ENCODE measurements around the gene TNFSF13B. TPM values are rescaled to one million over a fixed set of nuclear protein-coding genes. Genes with fewer than 3 reads are reported as not detected.
"Not testable (repeated sequence)": the region's sequence is repeated elsewhere in the genome, so short reads cannot be mapped to it uniquely, and the experiment has no call there.

Gene TNFSF13B
- total RNA-seq, 1 donor from 2014 or later, result 2.1 TPM

- ATAC-seq (no peak), DNase-seq (ENCODE audit: missing footprints) (no peak)
- intact Hi-C loops (cut with DNase I), result no loop called here
Observed at GRCh38 chr13:108274718-108275117, 5.2 kb downstream of the TNFSF13B start.

GRCh38 chr13:108276060-108276459 lies 6.5 kb downstream of the TNFSF13B start:
- DNase-seq (ENCODE audit: missing footprints) (peak; percentile 77), ATAC-seq (peak; percentile 97)
- intact Hi-C loops (cut with DNase I), result no loop called here

DNA sequence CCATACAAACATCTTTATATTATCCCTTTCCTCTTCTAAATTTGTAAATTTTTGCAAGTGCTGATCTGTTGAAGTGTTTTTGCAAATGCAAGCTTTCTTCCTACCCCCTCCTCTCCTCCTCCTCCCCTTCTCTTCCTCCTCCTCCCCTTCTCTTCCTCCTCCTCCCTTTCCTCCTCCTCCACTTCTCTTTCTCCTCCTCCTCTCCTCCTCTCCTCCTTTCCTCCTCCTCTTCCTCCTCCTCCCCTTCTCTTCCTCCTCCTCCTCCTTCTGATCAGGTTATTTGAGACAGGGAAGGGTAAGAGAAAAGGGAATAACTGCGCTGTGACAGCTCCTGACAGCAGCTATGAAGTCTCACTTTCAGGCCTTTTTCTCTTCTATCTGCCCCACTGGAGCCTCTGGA lies 8.9 kb downstream of the TNFSF13B start:
- intact Hi-C loops (cut with DNase I), result no loop called here
- DNase-seq (ENCODE audit: missing footprints) (no peak), ATAC-seq (no peak)

GRCh38 chr13:108281901-108282300 lies 12.4 kb downstream of the TNFSF13B start:
- intact Hi-C loops (cut with DNase I), result no loop called here
- no peak for ATAC-seq
- DNase-seq (ENCODE audit: missing footprints), result no peak

- intact Hi-C loops (cut with DNase I), result no loop called here
- no peak for DNase-seq (ENCODE audit: missing footprints)
- peak; percentile 59 for ATAC-seq
Observed at GRCh38 chr13:108283110-108283509, 13.6 kb downstream of the TNFSF13B start.

DNA sequence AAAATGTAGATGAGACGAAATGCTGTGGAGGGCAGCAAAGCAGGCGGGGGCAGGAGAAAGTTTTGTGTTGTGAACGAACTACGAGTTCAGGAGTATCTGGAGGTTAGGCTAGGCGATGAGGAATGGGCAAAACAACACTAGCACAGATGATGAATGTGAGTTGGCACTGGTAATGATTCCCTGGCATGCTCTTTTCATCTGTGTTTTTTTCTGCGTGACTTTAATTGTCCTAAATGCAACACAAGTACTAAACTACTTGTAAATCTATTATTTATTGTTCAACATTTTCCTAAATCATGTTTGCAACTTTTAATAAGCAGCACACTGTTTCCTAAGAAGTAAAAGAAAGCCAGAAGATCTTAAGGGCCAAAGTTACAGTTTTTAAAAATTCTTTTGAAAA lies 19.2 kb downstream of the TNFSF13B start:
- intact Hi-C loops (cut with DNase I), result no loop called here
- ATAC-seq (no peak), DNase-seq (ENCODE audit: missing footprints) (no peak)

DNA sequence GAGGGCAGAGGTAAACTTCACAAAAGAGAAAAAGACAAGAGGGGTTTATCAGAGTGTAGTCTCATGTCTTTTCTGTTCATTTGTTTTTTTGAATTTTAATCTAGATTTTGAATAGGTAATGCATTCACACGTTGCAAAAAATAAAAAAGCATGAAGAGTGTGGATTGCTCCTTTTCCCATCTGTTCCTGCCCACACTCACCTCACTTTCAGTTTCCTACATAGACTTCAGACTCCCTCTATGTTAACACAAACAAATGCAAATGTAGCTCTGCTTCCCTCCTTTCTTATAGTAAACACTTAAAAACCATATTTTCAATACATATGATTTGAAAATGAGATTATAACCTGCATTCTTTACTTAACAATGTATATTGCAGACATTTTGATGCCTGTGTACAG lies 20.3 kb downstream of the TNFSF13B start:
- no peak for ATAC-seq
- intact Hi-C loops (cut with DNase I), result no loop called here
- DNase-seq (ENCODE audit: missing footprints), result no peak

DNA sequence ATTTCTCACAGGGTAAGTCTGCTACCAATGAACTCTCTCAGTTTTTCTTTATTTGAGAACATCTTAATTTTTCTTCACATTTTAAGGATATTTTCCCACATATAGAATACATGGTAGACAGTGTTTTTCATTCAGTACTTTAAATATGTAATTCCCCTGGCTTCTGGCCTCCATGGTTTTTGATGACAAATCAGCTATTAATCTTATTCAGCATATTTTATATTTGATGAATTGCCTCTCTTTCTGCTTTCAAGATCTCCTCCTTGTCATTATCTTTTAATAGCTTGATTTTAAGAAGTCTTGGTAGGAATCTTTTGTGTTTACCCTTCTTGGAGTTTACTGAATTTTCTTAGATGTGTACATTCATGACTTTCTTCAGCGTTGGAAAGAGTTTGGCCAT lies 27.6 kb downstream of the TNFSF13B start:
- ATAC-seq (no peak), DNase-seq (ENCODE audit: missing footprints) (no peak)
- intact Hi-C loops (cut with DNase I), result no loop called here

GRCh38 chr13:108302279-108302678 lies 32.8 kb downstream of the TNFSF13B start:
- ATAC-seq (no peak), DNase-seq (ENCODE audit: missing footprints) (no peak)
- intact Hi-C loops (cut with DNase I), result no loop called here

DNA sequence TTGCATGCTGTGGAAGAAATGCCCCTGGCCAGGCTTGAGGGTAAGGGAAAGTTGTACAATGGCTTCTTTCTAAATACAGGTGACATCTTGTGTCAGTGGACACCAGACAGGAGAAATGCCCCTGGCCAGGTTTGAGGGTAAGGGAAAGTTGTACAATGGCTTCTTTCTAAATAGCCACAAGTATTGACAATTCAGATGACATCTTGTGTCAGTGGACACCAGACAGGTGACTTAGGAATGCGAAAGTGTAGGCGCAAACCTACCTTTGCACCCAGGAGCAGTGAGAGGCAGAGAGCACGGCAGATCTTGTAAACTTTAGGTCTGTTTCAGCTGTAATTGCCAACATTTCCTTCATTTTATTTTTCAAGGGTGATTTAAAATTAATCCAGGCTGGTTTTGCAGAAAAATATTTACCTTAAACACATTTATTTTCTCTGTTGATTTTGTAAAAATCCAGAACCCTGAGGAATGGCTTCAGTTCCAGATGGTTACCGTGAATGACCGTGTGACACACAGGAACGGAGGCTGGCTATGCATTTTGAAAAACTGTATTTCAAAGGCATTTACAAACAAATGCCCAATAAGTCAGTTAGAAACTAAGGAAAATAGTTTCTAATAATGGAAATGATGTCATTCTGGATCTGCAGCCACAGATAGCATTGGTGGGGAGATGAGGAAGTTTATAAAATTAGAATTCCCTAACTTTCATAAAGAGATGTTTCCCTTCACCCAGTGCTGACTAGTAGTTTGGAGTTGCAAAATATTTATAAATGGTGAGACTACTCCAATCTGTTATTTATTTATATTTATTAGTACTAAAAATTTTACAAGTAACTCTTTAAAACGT lies 34.9 kb downstream of the TNFSF13B start:
- intact Hi-C loops (cut with DNase I), result no loop called here
- ATAC-seq (no peak), DNase-seq (ENCODE audit: missing footprints) (no peak)

GRCh38 chr13:108305655-108306054 lies 36.1 kb downstream of the TNFSF13B start:
- no peak for ATAC-seq
- no peak for DNase-seq (ENCODE audit: missing footprints)

DNA sequence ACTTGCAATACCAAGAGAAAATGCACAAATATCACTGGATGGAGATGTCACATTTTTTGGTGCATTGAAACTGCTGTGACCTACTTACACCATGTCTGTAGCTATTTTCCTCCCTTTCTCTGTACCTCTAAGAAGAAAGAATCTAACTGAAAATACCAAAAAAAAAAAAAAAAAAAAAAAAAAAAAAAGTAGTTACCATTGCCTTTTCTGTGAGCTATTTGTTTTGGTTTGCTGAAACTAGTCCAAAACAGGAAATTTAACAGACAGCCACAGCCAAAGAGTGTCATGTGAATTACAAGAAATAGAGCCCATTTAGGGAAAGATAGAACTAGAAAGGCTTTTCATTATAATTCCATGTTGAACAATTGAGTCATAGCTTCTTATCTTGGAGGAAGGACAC lies 37.3 kb downstream of the TNFSF13B start:
- DNase-seq (ENCODE audit: missing footprints) (no peak), ATAC-seq (no peak)
- intact Hi-C loops (cut with DNase I), result no loop called here

More at GRCh38 chr13:108305655-108306054, 36.1 kb downstream of the TNFSF13B start:
- intact Hi-C loops (cut with DNase I), result no loop called here

DNA sequence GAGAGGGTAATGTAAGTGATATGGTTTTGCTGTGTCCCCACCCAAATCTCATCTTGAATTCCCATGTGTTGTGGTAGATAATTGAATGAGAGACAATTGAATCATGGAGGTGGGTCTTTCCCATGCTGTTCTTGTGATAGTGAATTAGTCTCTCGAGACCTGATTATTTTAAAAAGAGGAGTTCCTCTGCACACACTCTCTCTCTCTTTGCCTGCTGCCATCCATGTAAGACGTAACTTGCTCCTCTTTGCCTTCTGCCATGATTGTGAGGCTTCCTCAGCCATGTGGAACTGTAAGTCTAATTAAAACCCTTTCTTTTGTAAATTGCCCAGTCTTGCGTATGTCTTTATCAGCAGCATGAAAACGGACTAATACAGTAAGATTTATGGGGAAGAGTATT lies 42.1 kb downstream of the TNFSF13B start:
- DNase-seq (ENCODE audit: missing footprints); intact Hi-C loops (cut with DNase I); ATAC-seq: not testable (repeated sequence)

DNA sequence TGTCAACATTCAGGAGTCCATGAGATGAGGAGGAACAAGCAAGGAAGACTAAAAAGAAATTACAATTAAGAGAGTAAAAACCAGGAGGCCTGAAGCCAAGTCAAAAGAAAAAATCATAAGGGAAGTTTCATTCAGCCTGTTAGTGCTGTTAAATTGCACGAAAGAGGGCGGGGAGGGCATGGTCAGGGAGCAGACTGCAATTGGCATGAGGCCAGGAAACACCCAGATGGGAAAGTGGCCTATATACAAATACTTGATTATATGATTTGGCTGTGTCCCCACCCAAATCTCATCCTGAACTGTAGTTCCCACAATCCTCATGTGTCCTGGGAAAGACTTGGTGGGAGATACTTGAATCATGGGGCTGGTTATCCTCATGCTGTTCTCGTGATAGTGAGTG lies 43.9 kb downstream of the TNFSF13B start:
- DNase-seq (ENCODE audit: missing footprints) (no peak), ATAC-seq (no peak)
- intact Hi-C loops (cut with DNase I), result no loop called here

GRCh38 chr13:108315273-108315672 lies 45.8 kb downstream of the TNFSF13B start:
- ATAC-seq (no peak), DNase-seq (ENCODE audit: missing footprints) (no peak)
- intact Hi-C loops (cut with DNase I), result no loop called here

DNA sequence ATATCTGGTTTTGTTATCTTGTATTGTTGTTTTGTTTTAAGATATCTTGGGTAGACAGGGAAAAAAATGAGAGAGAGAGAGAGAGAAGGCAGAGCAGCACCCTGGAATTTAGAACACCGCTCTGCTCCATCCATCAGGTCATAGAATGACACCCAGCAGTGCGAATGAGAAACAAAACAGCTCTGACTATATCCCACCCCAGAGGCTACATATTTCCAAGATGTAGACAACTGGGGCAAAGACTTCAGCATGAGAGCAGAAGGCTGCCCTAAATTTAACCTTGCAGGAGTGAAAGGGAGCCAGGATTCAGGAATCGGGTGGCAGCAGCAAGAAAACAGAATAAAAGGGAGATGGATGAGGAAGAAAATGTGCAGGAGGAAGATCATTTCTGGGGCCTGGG lies 46.5 kb downstream of the TNFSF13B start:
- no peak for ATAC-seq
- DNase-seq (ENCODE audit: missing footprints), result no peak

DNA sequence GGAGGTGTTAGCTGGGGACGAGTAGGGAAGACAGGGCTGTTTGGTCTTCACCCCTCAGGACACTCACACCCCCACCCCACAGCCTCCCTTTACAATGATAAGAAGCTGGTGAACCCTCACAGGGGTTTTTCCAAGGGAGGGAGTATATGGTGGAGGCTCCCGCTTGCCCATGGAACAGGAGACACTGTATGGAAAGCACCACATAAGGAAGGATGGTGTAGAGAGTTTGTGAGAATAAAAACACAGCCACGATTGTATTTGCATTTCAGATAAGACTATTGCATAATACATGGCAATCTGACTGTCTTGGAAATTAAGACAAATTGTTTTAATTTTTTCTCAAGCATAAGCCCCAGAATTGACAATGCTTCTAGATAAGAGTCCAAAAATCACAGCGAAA lies 46.9 kb downstream of the TNFSF13B start:
- intact Hi-C loops (cut with DNase I), result no loop called here
- no peak for DNase-seq (ENCODE audit: missing footprints)
- ATAC-seq, result no peak

More for the DNA sequence above, 46.5 kb downstream of the TNFSF13B start:
- intact Hi-C loops (cut with DNase I), result no loop called here

DNA sequence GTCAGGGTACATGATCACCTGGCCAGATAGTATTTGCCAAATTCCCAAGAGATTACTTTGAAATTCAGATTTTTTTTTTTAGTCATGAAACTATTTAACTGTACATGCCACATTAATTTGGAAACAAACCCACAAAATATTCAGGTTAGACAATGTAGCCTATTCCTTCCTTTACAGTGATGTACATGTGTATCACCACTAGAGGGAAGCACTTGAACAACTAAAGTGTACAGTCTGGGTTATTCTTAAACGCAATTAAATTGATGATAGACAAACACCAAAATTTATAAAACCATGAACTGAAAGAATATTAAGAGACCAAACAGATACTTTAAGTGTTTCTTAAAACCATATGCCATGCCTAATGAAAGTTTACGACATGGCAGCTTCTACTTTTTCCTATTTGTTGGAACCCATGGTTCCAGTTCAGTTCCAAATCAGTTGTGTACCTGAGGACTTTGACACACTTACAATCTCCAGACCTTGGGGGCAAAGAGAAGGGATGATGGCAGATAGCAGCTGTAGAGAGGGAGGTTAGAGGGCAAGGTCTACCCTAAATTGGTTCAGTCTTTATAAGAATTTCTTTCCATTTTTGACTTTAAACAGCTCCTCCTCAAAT lies 52.8 kb downstream of the TNFSF13B start:
- peak; percentile 71 for ATAC-seq
- intact Hi-C loops (cut with DNase I), result loop anchor here (2.0 kb wide), 1 partner anchor 572 kb away; no protein-coding TSS in a partner anchor
- DNase-seq (ENCODE audit: missing footprints), result no peak

DNA sequence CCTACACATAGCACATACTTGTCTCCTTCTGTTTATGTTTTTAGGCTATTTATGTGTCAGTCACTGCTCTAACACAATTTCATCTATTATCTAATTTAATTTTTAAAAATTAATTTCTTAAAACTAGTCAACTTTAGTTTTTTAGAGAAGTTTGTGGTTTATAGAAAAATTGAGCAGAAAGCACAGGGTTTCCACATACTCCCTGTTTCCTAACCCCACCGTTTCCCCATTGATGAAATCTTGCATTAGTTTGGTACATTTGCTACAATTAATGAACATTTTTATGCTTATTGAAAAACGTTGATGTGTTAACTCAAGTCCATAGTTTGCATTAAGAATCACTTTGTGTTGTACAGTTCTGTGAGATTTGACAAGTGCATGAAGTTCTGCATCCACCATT lies 53.5 kb downstream of the TNFSF13B start:
- DNase-seq (ENCODE audit: missing footprints) (no peak), ATAC-seq (no peak)
- intact Hi-C loops (cut with DNase I), result loop anchor here (2.0 kb wide), 1 partner anchor 572 kb away; no protein-coding TSS in a partner anchor

- intact Hi-C loops (cut with DNase I), result no loop called here
- DNase-seq (ENCODE audit: missing footprints) (no peak), ATAC-seq (no peak)
Observed at GRCh38 chr13:108325863-108326262, 56.3 kb downstream of the TNFSF13B start.

Data from Right ventricle myocardium inferior (tissue), 1 donor.